NCI-H187 treated with DMSO at 0.1 percent for 48 hours (cell line): Measurements from ENCODE around the gene RHNO1.
A peak's percentile ranks its signal among the peaks of the same experiment; 100 is the strongest.
"Not testable (repeated sequence)": the region's sequence is repeated elsewhere in the genome, so short reads cannot be mapped to it uniquely, and the experiment has no call there.

Experiments
- DNase-seq: peaks from one replicate; lab custom pipeline; 2025; lab: John Stamatoyannopoulos, UW

The RHNO1 gene

DNA sequence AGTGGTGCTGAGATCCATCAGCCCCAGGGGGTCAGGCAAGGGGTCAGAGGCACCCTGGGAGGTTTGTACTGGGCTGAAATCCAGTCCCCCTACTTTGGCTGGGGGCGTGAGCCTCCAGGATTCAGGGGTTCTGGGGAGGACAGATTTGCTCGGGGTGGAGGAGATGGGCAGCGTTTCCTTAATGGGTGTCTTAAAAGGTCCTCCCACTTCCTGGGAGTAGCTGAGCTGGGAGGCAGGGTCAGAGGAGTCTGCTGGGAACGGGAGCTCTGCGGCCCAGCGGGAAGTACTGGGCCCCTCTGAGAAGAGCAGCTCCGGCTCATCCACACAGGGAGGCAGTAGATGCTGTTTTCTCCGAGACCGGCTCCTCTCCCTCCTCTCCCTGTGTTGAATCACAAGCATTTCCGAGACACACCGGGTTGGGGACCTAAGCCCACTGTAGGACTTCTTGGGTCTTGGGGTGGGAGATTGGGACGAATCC, 18.0 kb upstream of the RHNO1 start:
- no peak for DNase-seq

DNA sequence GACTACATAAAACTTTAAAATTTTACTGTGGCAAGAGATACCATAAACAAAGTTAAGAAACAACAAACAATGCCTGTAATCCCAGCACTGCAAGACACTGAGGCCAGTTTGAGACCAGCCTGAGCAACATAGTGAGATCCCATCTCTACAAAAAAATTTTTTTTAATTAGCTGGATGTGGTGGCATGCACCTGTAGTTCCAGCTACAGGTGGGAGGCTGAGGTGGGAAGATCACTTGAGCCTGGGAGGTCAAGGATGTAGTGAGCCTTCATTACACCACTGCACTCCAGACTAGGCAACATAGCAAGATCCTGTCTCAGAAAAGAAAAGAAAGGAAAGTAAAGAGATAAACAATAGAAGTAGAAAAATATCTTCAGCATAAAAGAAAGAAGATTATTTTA, 16.9 kb upstream of the RHNO1 start:
- no peak for DNase-seq

DNA sequence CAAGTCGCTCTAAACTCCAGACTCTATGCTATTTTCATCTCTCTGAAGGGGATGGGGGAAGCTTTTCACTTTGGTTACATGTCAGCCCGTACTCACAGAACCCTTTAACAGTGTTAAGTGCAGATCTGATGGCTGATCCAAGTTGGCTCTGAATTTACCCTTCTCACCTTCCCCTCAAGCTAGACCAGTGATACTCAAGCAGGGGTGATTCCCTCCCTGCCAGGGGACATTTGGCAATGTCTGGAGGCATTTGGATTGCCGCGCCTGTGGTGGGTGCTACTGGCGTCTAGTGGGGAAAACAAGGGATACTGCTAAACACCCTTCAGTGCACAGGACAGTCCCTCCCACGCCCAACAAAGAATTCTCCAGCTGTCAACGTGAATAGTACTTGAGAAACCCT, 14.1 kb upstream of the RHNO1 start:
- no peak for DNase-seq

GRCh38 chr12:2863402-2863801, 13.6 kb upstream of the RHNO1 start:
- DNase-seq: not testable (repeated sequence)

DNA sequence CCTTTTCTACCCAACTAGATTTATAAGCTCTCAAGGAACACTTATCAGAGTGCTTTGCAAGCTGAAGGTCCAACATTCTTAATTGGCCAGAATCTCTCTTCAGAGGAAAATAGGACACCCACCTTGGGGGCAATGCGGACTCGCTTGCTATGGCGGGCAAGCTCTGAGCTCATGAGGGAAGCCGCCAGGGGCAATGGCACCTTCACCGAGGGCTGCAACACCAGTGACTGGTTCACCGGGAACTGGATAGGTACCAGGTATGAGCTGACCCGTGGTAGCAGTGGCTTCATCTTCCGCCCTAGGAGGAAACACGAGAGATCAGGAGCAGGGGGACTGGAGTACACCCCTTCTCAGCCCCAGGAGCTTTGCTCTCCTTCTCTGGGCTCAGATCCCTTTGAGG, 12.8 kb upstream of the RHNO1 start:
- no peak for DNase-seq

- DNase-seq: not testable (repeated sequence)
These were observed 7.9 kb upstream of the RHNO1 start for GRCh38 chr12:2868986-2869632.

DNA sequence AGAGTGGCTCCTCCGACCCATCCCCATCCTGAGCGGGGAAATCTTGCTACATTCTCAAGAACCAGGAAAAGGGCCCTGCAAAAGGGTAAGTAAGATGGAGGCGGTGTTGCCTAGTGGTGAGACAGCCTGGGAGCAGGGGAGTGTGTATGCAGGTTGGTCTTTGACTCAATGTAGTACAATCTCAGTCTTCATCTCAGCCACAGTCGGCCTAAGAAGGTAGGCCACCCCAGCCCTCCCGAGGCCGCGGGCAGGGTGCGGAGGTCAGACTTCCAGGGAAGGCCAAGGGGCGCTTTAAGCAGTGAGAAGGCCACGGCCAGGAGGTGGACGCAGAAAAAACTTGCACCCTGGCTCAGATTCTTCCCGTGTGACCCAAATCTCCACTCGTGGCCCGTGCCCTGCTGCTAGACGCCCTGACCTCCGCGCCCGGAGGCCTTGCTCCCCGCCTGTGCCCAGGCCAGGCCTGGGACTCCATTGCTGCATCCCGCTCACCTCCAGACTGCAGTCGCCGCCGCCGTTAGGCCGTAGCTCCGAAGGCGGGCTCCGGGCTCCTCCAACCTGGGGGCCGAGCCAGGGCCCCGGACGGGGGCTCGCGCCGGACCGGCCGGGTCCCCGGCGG, 484 bp upstream of the RHNO1 start:
- DNase-seq: no peak

GRCh38 chr12:2877953-2878732, 1.1 kb downstream of the RHNO1 start:
- DNase-seq: peak; percentile 76

DNA sequence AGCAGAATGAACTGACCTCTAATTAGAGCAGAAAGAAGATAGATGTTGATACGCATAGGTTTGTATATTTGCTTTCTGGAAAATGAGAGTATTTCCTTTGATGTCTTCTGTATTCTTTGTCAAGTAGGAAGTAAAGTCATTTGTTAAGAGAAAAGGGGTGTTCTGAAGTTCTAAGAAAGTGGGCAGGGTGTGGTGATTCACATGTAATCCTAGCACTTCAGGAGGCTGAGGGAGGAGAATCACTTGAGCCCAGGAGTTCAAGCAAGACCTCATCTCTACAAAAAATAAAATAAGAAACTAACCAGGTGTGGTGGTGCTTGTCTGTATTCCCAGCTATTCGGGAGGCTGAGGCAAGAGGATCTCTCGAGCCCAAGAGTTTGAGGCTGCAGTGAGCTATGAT, 2.8 kb downstream of the RHNO1 start:
- DNase-seq: no peak

- no peak for DNase-seq
These were observed 7.8 kb downstream of the RHNO1 start for GRCh38 chr12:2884810-2885209.

- no peak for DNase-seq
These were observed 9.9 kb downstream of the RHNO1 start for GRCh38 chr12:2886768-2887450.

DNA sequence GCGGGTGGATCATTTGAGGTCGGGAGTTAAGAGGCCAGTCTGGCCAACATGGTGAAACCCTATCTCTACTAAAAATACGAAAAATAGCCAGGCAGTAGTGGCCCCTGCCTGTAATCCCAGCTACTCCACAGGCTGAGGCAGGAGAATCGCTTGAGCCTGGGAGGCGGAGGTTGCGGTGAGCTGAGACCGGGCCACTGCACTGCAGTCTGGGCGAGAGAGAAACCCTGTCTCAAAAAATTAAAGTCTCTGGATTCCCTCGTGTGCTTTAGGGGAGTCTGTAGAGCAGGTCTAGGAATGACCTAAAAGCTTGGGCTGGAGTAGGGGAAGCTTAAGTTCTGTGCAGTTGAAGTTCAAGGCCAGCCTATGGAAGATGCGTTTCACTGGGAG, 13.0 kb downstream of the RHNO1 start:
- DNase-seq: no peak

DNA sequence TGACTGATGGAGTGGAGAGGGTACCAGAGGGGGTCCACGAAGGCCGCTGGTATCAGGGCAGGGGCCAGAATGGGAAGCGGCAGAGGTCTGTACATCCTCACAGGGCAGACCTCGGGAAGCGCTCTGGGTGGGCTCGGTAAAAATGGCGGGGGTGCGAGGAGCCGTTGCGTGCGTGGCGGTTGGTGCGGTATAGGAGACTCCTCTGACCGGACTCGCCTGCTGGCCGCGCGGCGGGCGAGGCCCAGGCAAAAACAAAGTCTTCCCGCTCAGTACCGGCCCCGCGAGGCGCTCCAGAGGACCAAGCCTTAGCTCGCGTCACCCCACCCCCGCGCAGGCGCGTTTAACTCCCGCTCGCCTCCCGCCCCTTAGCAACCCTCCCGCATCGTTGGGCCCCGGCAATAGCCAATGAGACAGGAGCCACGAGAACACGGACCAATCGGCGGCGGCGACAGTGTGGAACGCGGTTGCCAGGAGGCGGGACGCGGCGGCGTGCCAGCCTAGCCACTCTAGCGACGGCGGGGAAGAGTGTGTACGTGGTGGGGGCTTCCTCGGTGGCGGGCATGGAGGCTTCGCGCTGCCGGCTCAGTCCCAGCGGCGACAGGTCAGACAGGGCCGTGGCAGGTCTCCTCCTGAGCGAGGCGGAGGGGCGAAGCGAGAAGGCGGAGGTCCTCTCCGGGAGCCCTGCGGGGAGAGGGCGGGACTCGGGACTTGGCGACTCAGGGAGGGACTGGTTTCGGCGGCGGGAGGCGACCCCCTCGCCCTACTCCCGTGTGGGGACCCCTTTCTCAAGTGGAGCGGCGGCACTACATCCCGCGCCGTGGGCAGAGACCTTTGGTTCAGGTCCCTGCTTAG, 13.6 kb downstream of the RHNO1 start, which contains the start of gene TULP3:
TULP3 (plus strand) TSS at position 504 of the 852 bp plus-strand sequence; CDS start at position 561, 57 bp downstream.
- DNase-seq: peak; percentile 79

DNA sequence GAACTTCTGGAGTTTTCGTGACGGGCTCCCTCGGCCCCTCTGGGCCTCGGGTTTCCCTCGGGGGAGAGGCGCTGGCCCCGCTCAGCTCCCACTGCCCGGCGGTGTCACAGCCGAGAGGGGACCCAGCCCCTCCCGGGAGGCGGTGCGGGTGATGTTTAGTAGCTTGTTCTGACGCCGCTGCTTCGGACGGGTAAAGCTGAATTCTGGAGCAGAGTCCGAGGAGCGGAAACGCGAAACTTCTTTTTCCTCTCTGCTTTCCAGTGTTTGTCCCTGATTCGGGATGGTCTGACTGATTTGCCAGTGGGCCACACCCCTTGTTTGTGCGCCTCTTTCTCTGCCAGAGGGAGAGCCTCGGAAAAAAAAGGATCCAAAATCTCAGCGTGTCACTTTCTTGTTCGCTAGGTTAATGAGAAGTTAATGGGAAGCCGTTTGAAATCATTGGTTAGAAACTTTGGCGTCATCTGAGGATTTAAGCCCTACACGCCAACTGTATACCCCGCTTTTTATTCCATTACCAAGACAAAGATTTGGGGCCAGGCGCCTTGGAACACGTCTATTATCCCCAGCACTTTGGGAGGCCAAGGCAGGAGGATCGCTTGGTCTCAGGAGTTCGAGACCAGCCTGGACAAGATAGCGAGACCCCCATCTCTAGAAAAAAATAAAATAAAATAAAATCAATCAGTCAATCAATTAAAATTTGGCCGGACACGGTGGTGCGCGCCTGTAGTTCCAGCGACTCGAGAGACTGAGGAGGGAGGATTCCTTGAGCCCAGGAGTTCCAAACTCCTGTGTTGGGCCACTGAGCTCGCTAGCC, 14.4 kb downstream of the RHNO1 start:
- DNase-seq: no peak

DNA sequence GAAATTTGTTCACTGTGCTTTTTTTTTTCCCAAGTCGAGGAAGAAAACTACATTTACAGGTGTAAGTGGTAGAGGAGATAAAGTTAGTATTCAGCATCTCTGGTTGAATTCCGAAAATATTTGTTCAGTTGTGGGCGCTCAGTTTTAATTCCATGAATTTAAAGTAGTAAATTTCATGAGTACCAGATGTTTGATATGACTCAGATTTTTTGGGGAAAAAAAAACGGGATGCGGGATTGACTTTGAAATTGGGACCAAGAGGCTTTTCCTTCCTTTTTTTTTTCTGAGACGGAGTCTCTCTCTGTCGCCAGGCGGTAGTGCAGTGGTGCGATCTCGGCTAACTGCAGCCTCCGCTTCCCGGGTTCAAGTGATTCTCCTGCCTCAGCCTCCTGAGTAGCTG, 15.2 kb downstream of the RHNO1 start:
- DNase-seq: no peak

DNA sequence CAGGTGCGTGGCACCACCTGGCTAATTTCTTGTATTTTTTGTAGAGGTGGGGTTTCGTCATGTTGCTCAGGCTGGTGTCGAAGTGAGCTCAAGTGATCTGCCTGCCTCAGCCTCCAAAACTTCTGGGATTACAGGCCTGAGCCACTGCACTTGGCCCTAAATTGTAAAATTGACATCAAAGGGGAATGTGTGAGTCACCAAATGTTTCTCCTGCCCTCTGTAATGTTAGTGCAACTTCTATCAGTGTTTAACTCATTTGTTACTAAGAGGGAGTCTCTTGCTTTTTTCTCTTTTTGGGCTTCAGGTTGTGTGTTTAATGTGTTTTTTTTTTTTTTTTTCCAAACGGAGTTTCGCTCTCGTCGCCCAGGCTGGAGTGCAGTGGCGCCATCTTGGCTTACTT, 16.0 kb downstream of the RHNO1 start:
- no peak for DNase-seq

DNA sequence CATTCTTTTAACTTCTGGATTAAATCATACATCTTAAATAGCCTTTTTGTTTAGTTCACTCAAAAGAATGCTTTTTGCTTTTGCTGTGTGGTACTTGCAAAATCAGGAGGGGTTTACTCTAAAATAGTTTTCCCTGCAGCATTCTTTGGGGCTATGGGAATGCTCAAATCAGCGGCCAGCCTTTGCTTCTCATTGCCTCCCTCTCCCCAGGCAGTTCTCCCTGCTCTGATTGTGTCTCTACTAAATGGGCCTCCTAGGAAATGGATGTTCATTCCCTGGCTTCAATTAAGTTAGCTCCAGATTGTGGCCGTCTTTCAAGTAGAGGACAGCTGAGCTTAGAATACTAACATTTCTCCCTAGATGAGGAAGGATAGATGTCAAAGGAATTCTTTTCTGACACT, 18.0 kb downstream of the RHNO1 start:
- no peak for DNase-seq

GRCh38 chr12:2895511-2895910, 18.5 kb downstream of the RHNO1 start:
- no peak for DNase-seq

DNA sequence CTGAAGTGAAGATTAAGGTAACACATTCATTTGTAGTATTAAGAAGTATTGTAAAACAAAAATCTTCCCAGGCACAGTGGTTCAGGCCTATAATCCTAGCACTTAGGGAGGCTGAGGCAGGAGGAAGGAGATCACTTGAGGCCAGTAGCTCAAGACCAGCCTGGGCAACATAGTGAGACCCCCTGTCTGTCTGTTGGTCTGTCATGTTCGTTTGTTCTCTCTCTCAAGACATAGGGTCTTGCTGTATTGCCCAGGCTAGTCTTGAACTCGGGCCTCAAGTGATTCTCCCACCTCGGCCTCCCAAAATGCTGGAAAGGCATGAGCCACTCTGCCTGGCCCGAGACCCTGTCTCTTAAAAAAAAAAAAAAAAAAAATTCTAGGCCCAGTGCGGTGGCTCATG, 20.4 kb downstream of the RHNO1 start:
- DNase-seq: no peak

GRCh38 chr12:2900642-2901041, 23.6 kb downstream of the RHNO1 start:
- DNase-seq: no peak
